C1 segment of cervical spinal cord (tissue), 14 donors: ENCODE measurements around the gene KRT81.
A peak's percentile ranks its signal among the peaks of the same experiment; 100 is the strongest.
"Not testable (repeated sequence)": the region's sequence is repeated elsewhere in the genome, so short reads cannot be mapped to it uniquely, and the experiment has no call there.

ENCODE experiments used
- DNase-seq, 14 donors: peaks; one replicate each; lab custom pipeline; 2025; lab: John Stamatoyannopoulos, UW

Gene KRT81

GRCh38 chr12:52317468-52318052, 26.2 kb upstream of the KRT81 start:
- DNase-seq, result no peak

GRCh38 chr12:52316701-52317100, 25.4 kb upstream of the KRT81 start:
- DNase-seq, result no peak

GRCh38 chr12:52316290-52316689, 25.0 kb upstream of the KRT81 start:
- no peak for DNase-seq

- DNase-seq, result not testable (repeated sequence)
Measured at GRCh38 chr12:52315721-52316120, 24.4 kb upstream of the KRT81 start.

- DNase-seq, result no peak
Measured at GRCh38 chr12:52314511-52314910, 23.2 kb upstream of the KRT81 start.

GRCh38 chr12:52313926-52314325, 22.6 kb upstream of the KRT81 start:
- DNase-seq, result no peak

GRCh38 chr12:52313461-52313860, 22.1 kb upstream of the KRT81 start:
- no peak for DNase-seq

- no peak for DNase-seq
Measured at GRCh38 chr12:52312086-52312485, 20.8 kb upstream of the KRT81 start.

- no peak for DNase-seq
Measured at GRCh38 chr12:52311285-52311648, 19.9 kb upstream of the KRT81 start.

- DNase-seq, result no peak
Measured at GRCh38 chr12:52310622-52311284, 19.4 kb upstream of the KRT81 start.

GRCh38 chr12:52308806-52309425, 17.6 kb upstream of the KRT81 start:
- DNase-seq, result peak in 3 of 14 donors; percentile 28 to 54 (median 46)

GRCh38 chr12:52307836-52308805, 16.8 kb upstream of the KRT81 start:
- DNase-seq, result peak in 12 of 14 donors; percentile 4 to 69 (median 44)

- DNase-seq, result no peak
Measured at GRCh38 chr12:52306731-52307130, 15.4 kb upstream of the KRT81 start.

GRCh38 chr12:52305921-52306705, 14.8 kb upstream of the KRT81 start:
- DNase-seq, result no peak

- not testable (repeated sequence) for DNase-seq
Measured at GRCh38 chr12:52304941-52305411, 13.6 kb upstream of the KRT81 start.

- DNase-seq, result not testable (repeated sequence)
Measured at GRCh38 chr12:52302242-52302914, 11.0 kb upstream of the KRT81 start.

- DNase-seq, result not testable (repeated sequence)
Measured at GRCh38 chr12:52301721-52302120, 10.4 kb upstream of the KRT81 start.

- no peak for DNase-seq
Measured at GRCh38 chr12:52300796-52301691, 9.7 kb upstream of the KRT81 start.

GRCh38 chr12:52298677-52299190, 7.4 kb upstream of the KRT81 start:
- DNase-seq, result no peak
